HG02973 (cell line): ENCODE data around the gene FBXO38.

ENCODE experiments used
- ATAC-seq: cut with Tn5 transposase; IDR thresholded peaks from one replicate; pipeline ENCODE4 v1.9.1; 2021; ENCODE audit warnings: moderate library complexity; ENCODE audit not compliant: unreplicated experiment

Gene FBXO38

GRCh38 chr5:148471379-148471778 is 87.6 kb downstream of the FBXO38 start:
- ATAC-seq = no peak

GRCh38 chr5:148474025-148474511 is 90.3 kb downstream of the FBXO38 start:
- ATAC-seq = no peak

- no peak for ATAC-seq
These were observed 92.5 kb downstream of the FBXO38 start for GRCh38 chr5:148476302-148476701.

GRCh38 chr5:148477429-148477828 is 93.7 kb downstream of the FBXO38 start:
- no peak for ATAC-seq

- no peak for ATAC-seq
These were observed 98.4 kb downstream of the FBXO38 start for GRCh38 chr5:148482196-148482595.

GRCh38 chr5:148482697-148483462 is 99.1 kb downstream of the FBXO38 start:
- peak; percentile 92 for ATAC-seq

- no peak for ATAC-seq
These were observed 100.0 kb downstream of the FBXO38 start for GRCh38 chr5:148483750-148484149.

GRCh38 chr5:148484651-148485050 is 100.9 kb downstream of the FBXO38 start:
- ATAC-seq = no peak

- no peak for ATAC-seq
These were observed 102.7 kb downstream of the FBXO38 start for GRCh38 chr5:148486456-148486855.

GRCh38 chr5:148488757-148489156 is 105.0 kb downstream of the FBXO38 start:
- ATAC-seq = no peak

- no peak for ATAC-seq
These were observed 107.4 kb downstream of the FBXO38 start for GRCh38 chr5:148491015-148491792.

- no peak for ATAC-seq
These were observed 108.0 kb downstream of the FBXO38 start for GRCh38 chr5:148491793-148492184.

- ATAC-seq = no peak
These were observed 108.6 kb downstream of the FBXO38 start for GRCh38 chr5:148492351-148492750.
